Iris pigment epithelial cell (primary cell): ENCODE measurements around the gene NAV2.

Experiments used
- DNase-seq: peaks from one replicate; pipeline ENCODE4 v3.0.0-alpha.2; 2011; ENCODE audit warnings: low read depth

The NAV2 gene

DNA sequence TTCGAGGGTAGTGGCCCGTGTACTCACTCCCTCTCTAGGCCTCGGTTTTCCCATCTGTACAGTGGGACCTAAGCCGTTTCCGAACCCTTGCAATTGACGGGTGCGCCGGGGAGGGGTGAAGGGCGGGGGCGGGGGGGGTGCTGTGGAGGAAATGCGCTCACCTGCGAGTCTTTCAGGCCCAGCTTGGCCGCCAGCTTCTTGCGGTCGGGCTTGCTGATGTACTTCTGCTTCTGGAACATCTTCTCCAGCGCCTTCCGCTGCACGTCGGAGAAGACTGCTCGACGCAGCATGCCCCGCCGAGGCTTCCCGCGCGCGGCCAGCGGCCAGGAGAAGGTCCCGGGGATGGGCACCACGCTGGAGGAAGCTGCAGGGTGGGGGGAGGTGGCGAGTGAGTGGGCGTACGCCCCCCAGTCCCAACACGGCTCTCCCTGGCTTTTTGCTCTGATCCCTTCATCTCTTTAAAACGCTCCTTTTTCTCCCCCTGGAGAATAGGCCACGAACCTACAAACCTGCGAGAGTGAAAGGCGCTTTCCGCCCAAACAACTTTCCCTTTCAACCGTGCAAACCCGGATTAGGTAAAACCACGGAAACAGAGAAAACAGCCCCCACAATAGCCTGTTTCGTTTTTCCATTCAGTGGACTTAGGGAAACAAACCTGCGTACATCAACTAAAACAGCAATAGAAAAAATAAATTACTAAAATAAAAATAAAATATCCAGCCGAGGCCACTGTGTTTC, 444.4 kb downstream of the NAV2 start:
- DNase-seq = no peak

- no peak for DNase-seq
Observed at GRCh38 chr11:20157728-20158127, 445.1 kb downstream of the NAV2 start.

GRCh38 chr11:20158597-20159257, 446.1 kb downstream of the NAV2 start:
- DNase-seq = peak; percentile 55

- DNase-seq = no peak
Observed at GRCh38 chr11:20159466-20160381, 447.1 kb downstream of the NAV2 start.

- DNase-seq = no peak
Observed at GRCh38 chr11:20160425-20161229, 448.0 kb downstream of the NAV2 start, which contains the start of gene DBX1. Gene DBX1 (minus strand): TSS chr11:20160475. CDS start chr11:20160324, 151 bp downstream.

GRCh38 chr11:20161230-20161918, 448.7 kb downstream of the NAV2 start:
- DNase-seq = no peak

GRCh38 chr11:20161923-20162744, 449.5 kb downstream of the NAV2 start:
- DNase-seq = peak; percentile 6

DNA sequence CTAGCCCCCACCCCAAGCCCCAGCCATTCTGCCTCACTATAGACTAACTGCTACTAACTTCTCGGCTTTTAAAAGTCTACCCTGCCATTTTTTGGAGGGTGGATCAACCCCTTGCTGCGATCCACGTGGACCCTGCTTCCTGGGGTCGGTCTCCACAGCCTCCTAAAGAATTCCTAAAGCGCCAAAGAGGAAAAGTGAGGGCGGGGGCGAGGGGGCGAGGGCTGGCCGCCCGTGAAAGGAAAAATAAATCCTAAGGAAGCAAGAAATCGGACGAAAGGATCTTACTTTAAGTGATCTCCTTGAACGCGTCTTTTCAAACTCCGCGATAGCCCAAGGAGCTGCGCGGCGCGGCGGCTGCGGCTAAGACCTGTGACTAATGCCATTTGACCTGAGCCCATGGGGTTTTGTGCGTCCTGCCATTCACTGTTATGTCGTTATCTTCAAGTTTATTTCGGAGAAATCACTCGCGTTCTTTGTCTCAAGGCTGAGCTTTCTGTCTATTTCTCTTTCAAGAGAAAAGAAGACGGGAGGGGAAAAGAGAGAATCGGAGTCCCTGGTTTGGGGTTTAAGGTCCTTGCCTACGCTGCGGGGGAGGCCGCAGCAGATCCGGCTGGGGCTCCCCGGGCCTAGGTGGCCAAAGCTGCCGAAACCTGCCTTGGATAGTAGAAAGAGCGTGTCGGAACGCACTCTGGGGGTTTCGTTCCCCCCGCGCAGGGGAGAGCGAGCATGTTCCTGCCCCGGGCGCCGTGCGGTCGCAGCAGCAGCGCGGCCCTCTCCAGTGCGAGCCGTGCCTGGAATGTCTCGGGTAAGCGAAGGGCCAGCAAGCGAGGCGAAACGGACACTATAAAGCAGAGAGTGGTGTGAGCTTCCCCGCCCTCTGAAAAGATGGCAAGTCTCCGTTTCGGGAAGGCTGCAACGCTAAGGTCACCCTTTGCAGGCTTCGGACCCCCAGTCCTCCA, 450.5 kb downstream of the NAV2 start:
- peak; percentile 37 for DNase-seq

DNA sequence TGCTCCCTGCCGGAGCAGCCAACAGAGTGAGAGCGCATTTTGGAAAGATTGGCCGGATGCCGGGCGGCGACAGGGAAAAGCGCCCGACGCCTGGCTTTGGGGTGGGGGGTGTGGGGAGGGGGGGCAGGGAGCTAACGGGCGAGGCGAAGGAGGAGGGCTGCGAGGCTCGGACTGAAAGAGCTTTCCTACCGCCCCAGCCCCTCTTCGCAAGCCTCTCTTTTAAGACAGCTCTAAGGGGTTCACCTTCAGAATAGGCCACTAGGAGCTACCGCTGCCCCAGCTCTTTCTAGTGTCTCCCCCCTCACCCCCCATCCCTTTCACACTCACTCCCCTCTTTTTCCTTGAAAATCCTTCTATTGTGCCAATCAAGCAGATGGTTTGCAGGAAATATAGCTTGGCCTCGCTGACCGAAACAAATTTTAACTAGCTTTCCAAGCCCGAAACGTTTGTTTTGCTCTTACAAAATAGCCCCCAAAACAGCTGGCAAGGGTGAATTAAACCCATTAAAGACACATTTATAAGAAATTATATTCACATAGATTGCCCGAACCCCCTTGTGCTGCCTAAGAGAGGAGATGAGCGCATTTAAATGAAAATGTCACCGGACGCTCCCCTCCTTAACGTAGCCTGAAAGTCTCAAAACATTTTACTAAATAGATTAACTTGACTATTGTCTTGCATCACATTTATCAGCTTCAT, 451.3 kb downstream of the NAV2 start:
- DNase-seq = no peak
